ENCODE measurements around the gene ACTR3.
"Not testable (repeated sequence)": the region's sequence is repeated elsewhere in the genome, so short reads cannot be mapped to it uniquely, and the experiment has no call there.

ACTR3 gene

GRCh38 chr2:113940891-113941290, 51.0 kb downstream of the ACTR3 start:
- H4K20me1 ChIP-seq (ENCODE audit: insufficient read depth, low read length, poor library complexity, severe bottlenecking): peaks cover 8% of the 10 kb centered on the region
- H3K4me3 ChIP-seq (ENCODE audit: low read length, poor library complexity, severe bottlenecking): no peak overlapping the region
- no peaks in the 10 kb centered on the region for H3K9me2 ChIP-seq (replicated peaks; ENCODE audit: low read depth, low read length)
- no peak overlapping the region for H3K4me2 ChIP-seq (ENCODE audit: low read depth, low read length, poor library complexity, severe bottlenecking)
- H2AFZ ChIP-seq (ENCODE audit: low read length): no peak overlapping the region
- no peaks in the 10 kb centered on the region for H3F3A ChIP-seq (ENCODE audit: low read depth)
- H3K4me1 ChIP-seq (ENCODE audit: insufficient read depth, low read length, poor library complexity, severe bottlenecking): no peaks in the 10 kb centered on the region
- 0 out of 2 replicates have a peak, but pooled peaks cover 6% of the 10 kb centered on the region for H3K79me2 ChIP-seq (ENCODE audit: insufficient read depth, low read length)
- no peak overlapping the region for H3K9ac ChIP-seq (ENCODE audit: low read depth, low read length, poor library complexity, severe bottlenecking)
- peaks cover 93% of the 10 kb centered on the region for H3K36me3 ChIP-seq (ENCODE audit: insufficient read depth, low read length)
- no peaks in the 10 kb centered on the region for H3K27me3 ChIP-seq (ENCODE audit: insufficient read depth, low read length, poor library complexity, severe bottlenecking)
- no peaks in the 10 kb centered on the region for H3K9me3 ChIP-seq (ENCODE audit: insufficient read depth, low read depth, low read length)
- TF ChIP-seq CTCF (conservative IDR thresholded peaks at IDR 0.05; ENCODE audit: low read length) (no peak), EZH2phosphoT487 (IDR thresholded peaks at IDR 0.05; ENCODE audit: borderline replicate concordance) (no peak)

DNA sequence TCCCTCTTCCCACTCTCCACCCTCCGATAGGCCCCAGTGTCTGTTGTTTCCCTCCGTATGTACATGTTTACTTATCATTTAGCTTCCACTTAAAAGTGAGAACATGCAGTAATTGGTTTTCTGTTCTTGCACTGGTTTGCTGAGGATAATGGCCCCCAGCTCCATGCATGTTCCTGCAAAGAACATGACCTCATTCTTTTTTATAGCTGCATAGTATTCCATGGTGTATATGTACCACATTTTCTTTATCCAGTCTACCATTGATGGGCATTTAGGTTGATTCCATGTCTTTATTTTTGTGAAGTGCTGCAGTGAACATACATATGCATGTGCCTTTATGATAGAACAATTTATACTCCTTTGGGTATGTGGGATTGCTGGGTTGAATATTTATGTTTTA, 55.9 kb downstream of the ACTR3 start:
- not testable (repeated sequence) for H3K9me3 ChIP-seq (ENCODE audit: insufficient read depth, low read depth, low read length); H4K20me1 ChIP-seq (ENCODE audit: insufficient read depth, low read length, poor library complexity, severe bottlenecking); H2AFZ ChIP-seq (ENCODE audit: low read length); H3K9ac ChIP-seq (ENCODE audit: low read depth, low read length, poor library complexity, severe bottlenecking); H3K79me2 ChIP-seq (ENCODE audit: insufficient read depth, low read length); H3K4me3 ChIP-seq (ENCODE audit: low read length, poor library complexity, severe bottlenecking); H3K4me2 ChIP-seq (ENCODE audit: low read depth, low read length, poor library complexity, severe bottlenecking); H3K27me3 ChIP-seq (ENCODE audit: insufficient read depth, low read length, poor library complexity, severe bottlenecking); H3K4me1 ChIP-seq (ENCODE audit: insufficient read depth, low read length, poor library complexity, severe bottlenecking); H3F3A ChIP-seq (ENCODE audit: low read depth); H3K9me2 ChIP-seq (replicated peaks; ENCODE audit: low read depth, low read length)
- peaks cover 89% of the 10 kb centered on the region for H3K36me3 ChIP-seq (ENCODE audit: insufficient read depth, low read length)

GRCh38 chr2:113950906-113951305, 61.0 kb downstream of the ACTR3 start:
- H3K79me2 ChIP-seq (ENCODE audit: insufficient read depth, low read length); H2AFZ ChIP-seq (ENCODE audit: low read length); H3K4me1 ChIP-seq (ENCODE audit: insufficient read depth, low read length, poor library complexity, severe bottlenecking); H3K9me2 ChIP-seq (replicated peaks; ENCODE audit: low read depth, low read length); H3K27me3 ChIP-seq (ENCODE audit: insufficient read depth, low read length, poor library complexity, severe bottlenecking); H3K4me3 ChIP-seq (ENCODE audit: low read length, poor library complexity, severe bottlenecking); H3K9me3 ChIP-seq (ENCODE audit: insufficient read depth, low read depth, low read length); H3K9ac ChIP-seq (ENCODE audit: low read depth, low read length, poor library complexity, severe bottlenecking); H3F3A ChIP-seq (ENCODE audit: low read depth); H3K4me2 ChIP-seq (ENCODE audit: low read depth, low read length, poor library complexity, severe bottlenecking); H4K20me1 ChIP-seq (ENCODE audit: insufficient read depth, low read length, poor library complexity, severe bottlenecking): not testable (repeated sequence)
- H3K36me3 ChIP-seq (ENCODE audit: insufficient read depth, low read length): peaks cover 89% of the 10 kb centered on the region; the same call in 1 of the 2 replicates

DNA sequence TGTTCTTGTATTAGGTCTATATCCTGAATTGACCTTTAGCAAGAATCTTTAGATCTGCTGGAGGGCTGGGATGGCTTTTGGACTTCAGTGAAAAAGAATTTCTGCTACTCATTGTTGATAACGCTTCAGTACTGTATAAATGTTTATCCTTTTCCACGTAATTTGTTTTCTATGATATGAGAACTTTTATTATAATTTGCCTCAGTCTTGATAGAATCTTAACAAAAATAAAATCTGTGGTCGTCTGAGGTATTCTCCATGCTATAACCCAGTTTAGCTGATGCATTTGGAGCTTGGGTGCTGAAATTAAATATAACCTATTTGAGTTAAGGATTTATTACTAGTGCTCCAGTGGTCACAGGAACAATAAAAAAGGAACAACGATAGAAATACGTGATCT, 71.1 kb downstream of the ACTR3 start:
- no peaks in the 10 kb centered on the region for H3K9me3 ChIP-seq (ENCODE audit: insufficient read depth, low read depth, low read length)
- TF ChIP-seq CTCF (conservative IDR thresholded peaks at IDR 0.05; ENCODE audit: low read length): no peak
- no peaks in the 10 kb centered on the region for H3K27me3 ChIP-seq (ENCODE audit: insufficient read depth, low read length, poor library complexity, severe bottlenecking)
- no peaks in the 10 kb centered on the region for H3K4me1 ChIP-seq (ENCODE audit: insufficient read depth, low read length, poor library complexity, severe bottlenecking)
- no peak overlapping the region for H3K9ac ChIP-seq (ENCODE audit: low read depth, low read length, poor library complexity, severe bottlenecking)
- no peaks in the 10 kb centered on the region for H4K20me1 ChIP-seq (ENCODE audit: insufficient read depth, low read length, poor library complexity, severe bottlenecking)
- no peaks in the 10 kb centered on the region for H3F3A ChIP-seq (ENCODE audit: low read depth)
- peaks cover 46% of the 10 kb centered on the region for H3K36me3 ChIP-seq (ENCODE audit: insufficient read depth, low read length)
- H3K9me2 ChIP-seq (replicated peaks; ENCODE audit: low read depth, low read length): no peaks in the 10 kb centered on the region
- no peak overlapping the region for H2AFZ ChIP-seq (ENCODE audit: low read length)
- no peak overlapping the region for H3K4me2 ChIP-seq (ENCODE audit: low read depth, low read length, poor library complexity, severe bottlenecking)
- no peaks in the 10 kb centered on the region for H3K79me2 ChIP-seq (ENCODE audit: insufficient read depth, low read length)
- H3K4me3 ChIP-seq (ENCODE audit: low read length, poor library complexity, severe bottlenecking): no peak overlapping the region

Measured in Loucy (cell line).